Lower leg skin (tissue), 3 donors: ENCODE measurements around the gene COL4A1.

Experiments
- CTCF ChIP-seq, 3 donors: fragments of 450-650 bp; IDR thresholded peaks; one replicate each; pipeline ENCODE4 v1.5.1; 2016; ENCODE audit warnings: antibody characterized with exemption in 3 of 3, mild to moderate bottlenecking in 3 of 3, moderate library complexity in 2 of 3
- POLR2A ChIP-seq, 2 donors: fragments of 450-650 bp; IDR thresholded peaks; one replicate each; pipeline ENCODE4 v1.6.1; 2016 to 2017; ENCODE audit warnings: antibody characterized with exemption in 2 of 2, mild to moderate bottlenecking in 1 of 2, moderate library complexity in 1 of 2

- TF ChIP-seq CTCF (IDR thresholded peaks at IDR 0.05) (no peak), POLR2A (IDR thresholded peaks at IDR 0.05) (no peak)
Observed at GRCh38 chr13:110149036-110149435, 157.9 kb downstream of the COL4A1 start.
